ENCODE measurements around the gene FAM83B. TPM values are rescaled to one million over a fixed set of nuclear protein-coding genes. Genes with fewer than 3 reads are reported as not detected.
"Not testable (repeated sequence)": the region's sequence is repeated elsewhere in the genome, so short reads cannot be mapped to it uniquely, and the experiment has no call there.

Gene FAM83B
- total RNA-seq, 1 donor from 2014 or later = not detected

- peaks cover 2% of the 10 kb centered on the region for H3K36me3 Mint-ChIP-seq (ENCODE audit: low read depth)
- H3K27me3 Mint-ChIP-seq (ENCODE audit: low read depth) = peaks cover 6% of the 10 kb centered on the region
- no peaks in the 10 kb centered on the region for H3K4me1 Mint-ChIP-seq (ENCODE audit: low read depth)
- peaks cover 17% of the 10 kb centered on the region for H3K9me3 Mint-ChIP-seq (ENCODE audit: low read depth)
- no peak for TF ChIP-seq CTCF (IDR thresholded peaks at IDR 0.05)
- DNase-seq (ENCODE audit: low spot score) = no peak
- H3K27ac Mint-ChIP-seq (ENCODE audit: unreplicated experiment) = no peak overlapping the region
- H3K4me3 Mint-ChIP-seq (ENCODE audit: unreplicated experiment) = no peak overlapping the region
Observed at GRCh38 chr6:54817834-54818233, 28.7 kb upstream of the FAM83B start.

- peaks cover 23% of the 10 kb centered on the region for H3K9me3 Mint-ChIP-seq (ENCODE audit: low read depth)
- peaks cover 18% of the 10 kb centered on the region for H3K27me3 Mint-ChIP-seq (ENCODE audit: low read depth)
- peak; percentile 82 for DNase-seq (ENCODE audit: low spot score)
- not testable (repeated sequence) for H3K27ac Mint-ChIP-seq (ENCODE audit: unreplicated experiment); H3K4me3 Mint-ChIP-seq (ENCODE audit: unreplicated experiment); H3K36me3 Mint-ChIP-seq (ENCODE audit: low read depth); H3K4me1 Mint-ChIP-seq (ENCODE audit: low read depth)
Observed at GRCh38 chr6:54824225-54824624, 22.3 kb upstream of the FAM83B start.

GRCh38 chr6:54827010-54827409 lies 19.6 kb upstream of the FAM83B start:
- peaks cover 2% of the 10 kb centered on the region for H3K36me3 Mint-ChIP-seq (ENCODE audit: low read depth)
- peaks cover 23% of the 10 kb centered on the region for H3K27me3 Mint-ChIP-seq (ENCODE audit: low read depth)
- peaks cover 13% of the 10 kb centered on the region for H3K9me3 Mint-ChIP-seq (ENCODE audit: low read depth)
- H3K4me1 Mint-ChIP-seq (ENCODE audit: low read depth) = no peaks in the 10 kb centered on the region
- no peak overlapping the region for H3K4me3 Mint-ChIP-seq (ENCODE audit: unreplicated experiment)
- no peak overlapping the region for H3K27ac Mint-ChIP-seq (ENCODE audit: unreplicated experiment)
- TF ChIP-seq CTCF (IDR thresholded peaks at IDR 0.05) = no peak
- no peak for DNase-seq (ENCODE audit: low spot score)

GRCh38 chr6:54830216-54830615 lies 16.4 kb upstream of the FAM83B start:
- peaks cover 26% of the 10 kb centered on the region for H3K27me3 Mint-ChIP-seq (ENCODE audit: low read depth)
- H3K4me3 Mint-ChIP-seq (ENCODE audit: unreplicated experiment) = no peak overlapping the region
- H3K4me1 Mint-ChIP-seq (ENCODE audit: low read depth) = no peaks in the 10 kb centered on the region
- no peak for TF ChIP-seq CTCF (IDR thresholded peaks at IDR 0.05)
- H3K36me3 Mint-ChIP-seq (ENCODE audit: low read depth) = no peaks in the 10 kb centered on the region
- no peak overlapping the region for H3K27ac Mint-ChIP-seq (ENCODE audit: unreplicated experiment)
- no peak for DNase-seq (ENCODE audit: low spot score)
- H3K9me3 Mint-ChIP-seq (ENCODE audit: low read depth) = peaks cover 2% of the 10 kb centered on the region

- H3K4me1 Mint-ChIP-seq (ENCODE audit: low read depth) = no peaks in the 10 kb centered on the region
- peaks cover 11% of the 10 kb centered on the region for H3K27me3 Mint-ChIP-seq (ENCODE audit: low read depth)
- no peaks in the 10 kb centered on the region for H3K9me3 Mint-ChIP-seq (ENCODE audit: low read depth)
- no peak overlapping the region for H3K27ac Mint-ChIP-seq (ENCODE audit: unreplicated experiment)
- no peak for DNase-seq (ENCODE audit: low spot score)
- H3K36me3 Mint-ChIP-seq (ENCODE audit: low read depth) = no peaks in the 10 kb centered on the region
- no peak for TF ChIP-seq CTCF (IDR thresholded peaks at IDR 0.05)
- H3K4me3 Mint-ChIP-seq (ENCODE audit: unreplicated experiment) = no peak overlapping the region
Observed at GRCh38 chr6:54835176-54835575, 11.4 kb upstream of the FAM83B start.

GRCh38 chr6:54846857-54847674 lies 495 bp downstream of the FAM83B start:
- Mint-ChIP-seq H3K36me3 (ENCODE audit: low read depth) (peaks cover 2% of the 10 kb centered on the region), H3K27ac (ENCODE audit: unreplicated experiment) (no peak overlapping the region), H3K4me1 (ENCODE audit: low read depth) (peaks cover 12% of the 10 kb centered on the region), H3K4me3 (ENCODE audit: unreplicated experiment) (peak overlapping the region; percentile 61), H3K27me3 (ENCODE audit: low read depth) (peaks cover 45% of the 10 kb centered on the region), H3K9me3 (ENCODE audit: low read depth) (no peaks in the 10 kb centered on the region)
- no peak for TF ChIP-seq CTCF (IDR thresholded peaks at IDR 0.05)
- no peak for DNase-seq (ENCODE audit: low spot score)
